Measurements from ENCODE around the gene MYOZ2.

MYOZ2 gene

DNA sequence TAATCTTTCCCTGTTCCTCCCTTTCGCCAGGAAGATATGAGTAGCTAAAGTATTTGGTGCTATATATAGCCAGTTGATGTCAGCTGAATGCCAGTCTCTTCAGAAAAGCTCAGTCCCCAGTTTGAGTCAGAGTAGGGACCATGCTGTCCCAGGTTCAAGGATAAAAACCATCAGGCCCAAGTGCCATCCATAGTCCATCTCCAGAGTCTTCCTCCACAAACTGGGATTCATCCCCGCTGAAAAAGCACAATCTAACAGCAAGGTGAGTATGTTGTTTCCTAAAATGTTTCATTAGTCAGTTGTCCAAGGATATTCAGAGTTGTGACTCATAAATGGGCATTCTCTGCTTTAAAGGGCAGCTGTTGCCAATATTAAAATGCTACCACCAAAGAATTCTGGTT is at the start of gene MYOZ2:
MYOZ2 (plus strand) TSS at position 112 of the 401 bp plus-strand sequence. CDS start 694 bp downstream, outside the sequence.
- no peak for DNase-seq

DNA sequence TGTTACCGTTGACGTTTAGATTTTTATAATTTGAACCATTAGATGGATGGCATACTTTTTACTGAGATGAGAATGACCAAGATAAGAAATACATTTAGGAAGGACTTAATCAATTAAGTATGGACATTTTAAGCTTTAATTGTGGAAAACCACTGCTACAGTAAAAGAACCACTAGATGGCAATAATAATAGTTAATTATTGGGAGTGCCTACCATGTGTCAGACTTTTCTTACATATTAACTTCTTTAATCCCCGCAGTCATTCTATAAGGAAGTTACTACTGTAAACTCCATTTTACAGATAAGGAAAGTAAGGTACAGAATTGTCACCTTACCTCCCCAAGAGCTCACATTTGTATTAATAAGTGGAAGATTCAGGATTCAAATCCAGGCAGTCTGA is 48.5 kb upstream of the MYOZ2 start:
- no peak for DNase-seq

DNA sequence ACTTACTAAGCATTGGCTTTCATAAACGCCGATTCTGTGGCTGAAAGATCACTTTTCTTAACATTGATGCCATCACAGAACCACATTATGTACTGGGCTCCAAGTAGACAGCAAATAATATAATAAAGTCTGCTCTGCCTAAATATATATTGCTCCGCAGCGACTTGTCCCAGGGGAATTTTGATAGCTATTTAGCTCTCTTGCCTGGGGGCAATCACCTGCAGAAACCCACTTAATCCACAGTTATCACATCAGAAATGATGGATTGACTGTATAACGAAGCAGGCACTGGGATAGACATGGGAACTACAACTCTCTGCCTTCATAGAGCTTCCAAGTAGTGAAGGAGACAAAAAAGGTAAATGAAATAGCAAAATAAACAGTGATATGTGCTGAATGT is 48.0 kb upstream of the MYOZ2 start:
- no peak for DNase-seq

DNA sequence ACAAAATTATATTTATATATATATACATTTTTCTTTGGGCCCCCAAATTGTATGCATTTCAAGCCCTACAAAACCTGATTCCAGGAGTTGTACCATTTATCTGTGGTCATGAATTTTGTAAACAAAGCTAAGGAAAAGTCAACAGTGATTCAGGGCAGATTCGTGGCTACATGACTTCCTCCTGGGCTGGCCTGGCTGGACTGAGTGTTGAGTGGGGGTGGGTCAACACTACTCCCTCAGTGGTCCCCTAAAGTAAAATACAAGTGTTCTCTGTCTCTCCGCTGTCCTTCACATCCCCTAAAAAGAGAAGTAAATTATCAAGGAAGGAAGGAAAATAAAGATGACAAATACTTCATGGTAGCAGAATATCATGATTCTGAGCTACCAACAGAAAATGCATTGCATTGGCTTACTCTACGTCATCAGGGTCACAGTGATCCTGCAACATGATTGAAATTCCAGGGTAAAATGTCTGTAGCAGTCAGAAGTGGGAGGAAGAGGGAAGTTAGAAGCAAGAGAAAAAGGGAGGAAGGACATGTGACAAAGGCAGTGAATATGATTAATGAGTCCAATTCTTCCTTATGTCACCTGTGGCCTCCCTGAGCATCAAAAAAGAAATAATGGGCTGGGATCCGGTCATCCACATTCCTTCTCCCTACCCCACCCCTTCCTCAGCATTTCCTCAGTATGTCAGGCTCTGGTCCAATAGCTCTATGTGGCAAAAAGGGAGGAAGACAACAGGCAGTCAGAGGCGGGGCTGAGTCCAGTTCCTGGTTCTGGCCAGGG is 42.4 kb upstream of the MYOZ2 start:
- DNase-seq = no peak

DNA sequence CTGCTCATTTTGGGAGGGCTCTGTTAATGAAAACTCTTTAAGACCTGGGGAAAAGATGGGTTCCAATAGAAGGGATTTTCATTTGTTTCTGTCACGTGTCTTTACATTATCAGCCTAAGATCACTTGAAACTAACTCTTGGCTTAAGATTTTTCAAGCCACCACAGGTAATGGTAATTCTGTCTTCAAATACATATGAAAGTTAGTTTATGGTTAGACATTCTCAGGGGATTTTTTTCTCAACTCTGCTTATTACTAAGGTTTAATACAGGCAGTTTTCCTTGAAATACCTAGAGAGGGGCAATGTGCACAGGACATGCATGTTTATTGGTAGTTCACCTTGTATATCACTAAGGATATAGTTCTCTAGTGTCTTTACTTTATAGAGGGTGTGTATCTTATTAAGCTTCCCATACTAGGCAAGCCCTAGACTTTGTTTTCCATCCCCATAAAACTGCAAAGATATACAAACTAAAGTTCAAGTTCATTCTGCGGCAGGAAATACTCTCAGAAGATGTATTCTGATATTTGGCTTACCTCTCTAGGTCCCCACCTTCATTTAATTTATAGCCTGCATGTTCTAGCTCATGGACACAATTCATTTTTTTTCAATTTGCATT is 38.2 kb upstream of the MYOZ2 start:
- DNase-seq = no peak

DNA sequence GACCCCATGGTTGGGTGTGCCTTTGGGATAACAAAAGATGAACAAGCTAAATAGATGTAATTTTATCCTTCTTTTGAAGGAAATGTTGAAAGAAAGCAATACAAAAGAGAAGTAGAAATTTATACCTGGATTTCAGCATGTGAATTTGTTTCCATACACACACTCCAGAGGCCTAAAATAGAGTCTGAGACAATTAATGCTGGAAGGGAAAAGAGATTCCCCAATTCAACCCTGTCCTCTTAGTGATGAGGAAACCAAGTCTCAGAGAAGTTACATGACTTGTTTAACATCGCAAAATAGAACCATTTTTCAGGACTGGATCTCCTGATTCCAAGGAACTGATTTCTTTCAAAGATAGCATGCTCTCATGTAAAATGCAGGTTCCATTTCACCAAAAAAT is 37.3 kb upstream of the MYOZ2 start:
- no peak for DNase-seq

DNA sequence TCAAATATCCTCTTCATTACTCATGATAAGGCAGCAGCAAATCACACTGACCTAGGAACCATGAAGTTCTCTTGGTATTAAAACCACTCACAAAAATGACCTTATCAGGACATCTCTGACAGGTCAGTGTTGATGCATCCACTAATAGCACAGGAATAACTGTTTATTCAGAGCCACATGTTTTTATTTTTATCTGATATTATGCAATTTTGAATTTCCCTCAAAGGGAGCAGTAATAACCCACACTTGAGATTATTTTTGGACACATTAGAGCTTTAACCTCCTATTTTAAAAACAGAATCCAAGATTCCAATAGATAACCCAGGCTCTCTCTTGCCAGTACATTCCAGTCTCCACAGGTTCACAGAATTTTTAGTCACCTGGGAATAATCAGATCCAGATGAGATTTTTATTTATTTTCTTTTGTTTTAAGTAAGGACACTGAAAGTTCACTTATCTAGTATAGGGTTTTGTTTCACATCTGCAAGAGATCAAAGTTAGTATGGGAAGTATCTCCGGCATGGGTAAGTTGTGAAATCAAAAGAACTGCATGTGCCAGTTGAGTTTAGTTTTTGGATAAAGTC is 36.3 kb upstream of the MYOZ2 start:
- DNase-seq = no peak

DNA sequence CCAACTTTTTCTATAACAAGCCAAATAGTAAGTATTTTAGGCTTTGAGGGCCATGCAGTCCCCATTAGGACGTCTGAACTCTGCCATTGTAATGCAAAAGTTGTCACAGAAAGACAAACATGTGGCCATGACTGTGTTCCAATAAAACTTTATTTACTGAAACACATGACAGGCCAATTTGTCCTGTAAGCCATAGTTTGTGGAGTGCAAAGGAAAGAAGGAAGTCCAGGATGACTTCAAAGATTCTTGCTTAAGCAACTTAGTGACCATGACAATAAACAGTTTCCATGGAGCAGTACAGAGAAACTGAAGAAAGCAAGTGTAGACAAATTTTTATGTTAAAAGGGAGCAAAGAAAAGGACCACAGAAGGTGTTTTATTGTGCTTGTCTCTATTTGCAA is 35.0 kb upstream of the MYOZ2 start:
- DNase-seq = no peak

DNA sequence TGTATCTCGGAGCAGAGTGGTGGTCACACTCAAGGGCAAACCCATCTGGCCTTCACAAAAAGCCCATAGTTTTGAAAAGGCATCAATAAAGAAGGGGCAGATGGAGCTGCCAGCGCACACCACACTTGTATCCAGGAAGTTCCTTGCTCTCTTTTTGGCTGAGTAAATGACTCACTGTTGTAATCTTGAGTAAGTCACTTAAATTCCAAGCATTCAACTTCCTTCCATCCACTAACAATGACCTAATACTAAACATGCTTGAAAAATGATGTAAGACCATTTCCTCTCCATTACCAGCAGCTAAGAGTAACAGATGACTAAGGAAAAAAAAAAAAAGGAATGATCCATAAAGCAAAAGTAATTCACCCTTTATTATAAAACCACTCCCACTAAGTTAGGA is 32.4 kb upstream of the MYOZ2 start:
- no peak for DNase-seq

DNA sequence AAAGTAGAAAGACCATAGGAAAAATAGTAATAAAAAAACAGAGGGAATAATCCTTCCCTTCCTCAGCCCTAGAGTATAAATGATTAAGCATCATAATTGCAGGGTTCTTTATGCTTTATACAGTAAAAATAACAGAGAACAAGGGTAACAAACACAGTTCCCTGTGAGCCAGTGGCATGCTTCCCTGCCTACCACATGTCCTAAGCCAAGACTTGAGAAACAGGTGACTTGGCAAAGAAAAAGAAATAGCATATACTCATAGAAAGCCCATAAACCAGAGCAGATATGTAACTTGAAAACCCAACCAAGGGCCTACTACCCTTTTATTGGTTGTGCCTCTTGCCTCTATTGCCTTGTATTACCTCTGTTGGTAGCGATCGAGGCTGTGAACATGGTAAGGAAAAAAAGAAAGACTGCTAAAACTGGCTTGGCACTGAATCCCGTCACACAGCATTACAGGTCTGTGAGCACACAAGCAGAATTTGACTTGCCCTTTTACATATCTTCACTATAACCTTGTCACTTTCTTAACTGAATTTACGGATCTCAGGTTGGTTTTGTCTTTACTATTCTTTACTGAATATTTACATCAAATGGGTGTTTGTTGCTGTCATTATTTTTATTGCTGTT is 30.9 kb upstream of the MYOZ2 start:
- no peak for DNase-seq

DNA sequence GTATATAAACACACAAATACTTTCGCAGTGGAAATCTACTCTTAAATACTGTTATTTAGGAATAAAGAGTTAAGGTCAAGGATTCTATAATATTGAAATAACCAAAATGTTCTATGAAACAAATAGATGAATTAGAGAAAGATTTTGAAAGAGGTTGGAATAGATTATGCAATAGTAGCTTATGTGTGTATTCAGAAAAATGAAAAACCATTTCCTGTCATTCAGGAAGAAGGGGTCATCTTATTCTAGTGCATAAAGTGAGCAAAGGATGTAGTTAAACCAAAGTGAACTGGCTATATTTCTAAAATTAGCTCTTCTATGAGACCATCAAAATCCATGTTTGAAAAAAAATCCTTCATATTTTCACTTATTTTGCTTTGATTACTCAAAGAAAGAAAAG is 30.0 kb upstream of the MYOZ2 start:
- no peak for DNase-seq

DNA sequence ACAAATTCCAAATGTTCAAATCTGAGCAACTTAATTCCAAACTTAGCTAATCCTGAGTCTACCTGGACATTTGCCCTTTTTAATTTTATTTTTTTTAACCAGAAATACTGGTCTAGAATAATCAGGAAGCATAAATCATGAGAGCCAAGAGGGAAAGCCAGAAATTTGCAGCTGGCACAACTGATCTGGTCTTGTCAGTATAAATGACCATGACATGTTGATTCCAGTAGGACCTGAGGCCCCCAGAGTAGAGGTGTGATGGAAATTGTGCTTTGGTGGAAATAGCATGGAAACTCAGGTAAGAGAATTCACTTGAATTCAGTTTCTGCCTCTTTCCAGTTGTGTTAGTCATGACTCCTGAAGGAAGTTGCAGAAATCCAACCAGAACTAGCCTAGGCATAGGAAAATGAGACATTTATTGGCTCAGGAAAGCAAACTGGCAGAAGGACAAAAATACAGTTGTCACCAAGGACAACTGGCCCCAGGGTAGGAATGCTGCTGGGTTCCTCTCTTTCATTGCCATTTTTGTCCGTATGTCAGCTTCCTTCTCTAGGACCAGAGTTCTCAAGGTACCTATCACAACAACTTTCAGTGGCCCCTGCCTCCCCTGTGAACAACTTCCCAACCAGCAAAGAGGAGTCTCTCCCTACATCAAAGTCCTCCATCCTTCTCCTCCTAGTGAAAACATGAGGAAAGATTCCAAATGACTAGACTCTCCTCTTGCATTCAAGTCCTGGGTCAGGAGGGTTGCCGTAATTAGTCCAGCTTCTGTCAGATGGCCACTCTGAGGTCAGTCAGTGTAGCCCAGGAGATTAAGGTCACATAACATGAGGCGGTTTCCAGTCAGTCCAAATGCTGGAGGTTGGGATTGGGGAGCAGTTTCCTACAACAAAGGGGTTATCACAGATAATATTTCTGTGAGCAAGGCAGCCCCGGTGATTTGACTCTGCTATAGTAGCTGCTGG is 29.3 kb upstream of the MYOZ2 start:
- no peak for DNase-seq

DNA sequence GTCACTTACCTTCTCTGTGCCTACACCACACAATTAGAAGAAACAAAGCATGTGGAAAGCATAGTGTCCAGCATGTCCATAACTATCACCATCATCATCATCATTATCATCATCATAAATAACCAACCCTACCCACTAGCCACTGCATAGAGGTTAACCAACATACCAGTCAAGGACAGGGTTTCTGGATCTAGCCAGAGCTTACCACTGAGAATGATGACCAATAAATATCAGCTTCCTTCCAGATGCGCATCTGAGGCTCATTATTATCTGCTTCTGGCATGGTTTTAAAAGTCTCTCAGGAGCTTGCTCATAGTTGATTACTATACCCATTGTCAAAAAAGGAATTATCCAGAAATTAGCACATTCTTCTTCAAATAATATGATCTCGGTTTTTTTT is 25.5 kb upstream of the MYOZ2 start:
- no peak for DNase-seq

DNA sequence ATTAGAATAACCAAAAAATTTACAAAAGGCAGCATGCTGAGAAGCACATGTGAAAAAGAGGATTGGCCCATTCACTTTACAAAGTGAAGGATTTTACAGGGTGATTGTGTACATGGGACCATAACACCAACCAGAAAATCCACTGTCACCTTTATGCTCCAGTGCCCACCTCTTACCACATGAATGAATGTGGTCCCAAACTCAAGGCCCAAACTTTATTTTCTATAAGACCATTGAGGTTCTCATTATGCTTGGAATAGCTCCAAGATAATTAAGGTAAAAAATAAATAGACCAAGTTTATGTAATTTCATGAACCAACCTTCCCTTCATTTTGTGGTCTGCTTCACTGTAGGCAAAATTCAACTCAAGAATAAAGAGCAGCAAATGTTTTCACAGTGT is 24.3 kb upstream of the MYOZ2 start:
- no peak for DNase-seq

DNA sequence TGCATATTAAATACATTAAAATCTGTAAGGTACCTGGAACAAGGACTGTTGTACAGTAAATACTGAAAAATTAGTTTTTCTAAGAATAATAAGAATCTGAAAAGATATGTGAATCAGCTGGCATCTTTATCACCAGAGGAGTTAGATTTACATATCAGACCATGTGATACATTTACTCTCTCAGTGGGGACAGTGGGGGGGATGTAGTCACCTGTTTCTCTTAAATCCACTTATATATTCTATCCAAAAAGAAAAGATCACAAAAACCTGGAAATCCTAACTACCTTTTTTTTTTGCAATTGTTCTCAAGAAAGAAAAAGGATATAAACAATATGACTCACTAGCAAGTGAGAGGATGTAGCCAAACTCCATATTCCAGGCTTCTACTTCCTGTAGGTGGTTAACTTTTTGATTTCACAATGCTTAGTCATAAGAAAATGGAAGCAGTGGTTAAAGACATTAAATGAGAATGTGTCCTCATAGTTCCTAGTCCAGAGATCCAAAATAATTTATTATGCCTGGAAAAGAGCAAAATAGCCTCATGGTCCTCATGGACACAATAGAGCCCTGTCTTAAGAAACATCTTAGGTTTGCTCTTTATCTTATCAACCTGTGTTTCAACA is 22.5 kb upstream of the MYOZ2 start:
- DNase-seq = no peak

DNA sequence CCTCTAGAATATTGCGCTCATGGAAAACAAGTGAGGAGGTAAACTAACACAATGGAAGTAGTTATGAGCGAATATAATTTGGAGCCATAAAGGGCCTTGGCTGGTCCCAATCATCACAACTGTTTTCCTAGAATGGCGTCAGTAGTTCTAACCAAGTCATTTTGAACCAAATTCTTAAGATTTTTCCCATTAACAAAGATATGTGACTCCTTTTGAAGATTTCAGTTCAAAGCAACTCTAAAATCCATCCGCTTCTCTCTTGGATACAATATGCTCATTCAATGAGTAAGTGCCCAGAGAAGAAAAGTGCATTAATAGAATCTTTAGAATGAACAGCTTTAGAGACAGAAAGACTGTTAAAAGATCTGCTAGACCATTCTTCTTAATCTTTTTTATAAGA is 19.6 kb upstream of the MYOZ2 start:
- no peak for DNase-seq

DNA sequence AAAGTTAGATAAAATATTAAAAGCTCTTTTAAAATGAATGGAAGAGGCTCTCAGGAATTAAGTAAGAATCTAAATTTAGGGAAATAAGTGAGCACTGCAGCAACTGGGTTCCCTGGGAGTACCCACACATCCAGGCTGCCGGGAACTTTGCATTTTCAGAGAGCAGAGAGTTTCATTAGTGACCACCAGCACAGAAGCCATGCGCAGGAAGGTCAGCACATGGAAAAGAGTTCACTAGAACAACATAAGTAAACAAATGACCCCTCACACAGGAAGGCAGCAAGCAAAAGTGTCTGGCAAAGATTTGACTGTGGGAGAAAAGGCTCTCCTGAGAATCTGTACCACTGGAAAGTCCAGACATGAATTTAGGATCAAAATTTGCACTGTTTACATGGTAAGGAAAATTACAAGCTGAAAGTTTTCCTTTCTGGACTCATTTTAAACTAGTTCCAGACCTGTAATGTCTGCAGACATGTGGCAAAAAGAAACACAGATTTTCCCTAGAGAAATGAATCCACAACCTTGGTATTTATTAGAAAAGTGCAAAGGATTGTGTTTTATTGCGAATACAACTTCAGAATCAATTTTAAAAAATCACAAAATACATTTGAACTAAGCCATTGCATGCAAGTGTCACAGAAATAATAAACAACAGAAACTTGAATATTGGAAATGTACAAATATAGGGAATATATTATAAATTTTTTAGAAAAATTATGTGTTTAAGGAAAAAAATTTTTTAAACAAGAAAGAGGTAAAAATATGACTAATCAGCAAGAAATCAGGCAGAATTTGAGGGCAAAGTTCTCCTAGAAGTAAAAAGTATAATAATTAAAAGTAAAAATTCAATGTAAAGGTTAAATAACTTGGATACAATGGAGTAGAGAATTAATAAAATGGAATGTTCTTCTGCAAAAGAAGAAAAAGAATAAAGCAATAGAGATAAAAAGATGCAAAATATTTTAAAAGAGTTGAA is 18.4 kb upstream of the MYOZ2 start:
- no peak for DNase-seq

DNA sequence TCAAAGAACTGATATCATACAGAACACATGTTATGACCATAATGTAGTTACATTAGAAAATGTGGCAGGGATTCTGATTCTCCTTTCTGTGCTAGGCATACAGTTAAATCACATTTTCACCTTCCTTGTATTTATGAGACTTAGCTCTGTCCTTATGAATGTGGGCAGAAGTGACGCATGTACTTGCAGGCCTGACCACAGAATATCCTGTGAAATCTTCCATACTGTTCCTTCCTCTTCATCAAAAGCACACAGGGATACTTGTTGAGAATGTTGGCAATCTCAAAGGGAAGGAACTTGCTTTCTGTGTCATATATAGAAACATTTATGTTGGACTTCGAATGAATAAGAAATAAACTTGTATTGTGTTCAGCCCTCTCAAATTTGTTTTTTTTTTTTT is 17.2 kb upstream of the MYOZ2 start:
- DNase-seq = no peak

DNA sequence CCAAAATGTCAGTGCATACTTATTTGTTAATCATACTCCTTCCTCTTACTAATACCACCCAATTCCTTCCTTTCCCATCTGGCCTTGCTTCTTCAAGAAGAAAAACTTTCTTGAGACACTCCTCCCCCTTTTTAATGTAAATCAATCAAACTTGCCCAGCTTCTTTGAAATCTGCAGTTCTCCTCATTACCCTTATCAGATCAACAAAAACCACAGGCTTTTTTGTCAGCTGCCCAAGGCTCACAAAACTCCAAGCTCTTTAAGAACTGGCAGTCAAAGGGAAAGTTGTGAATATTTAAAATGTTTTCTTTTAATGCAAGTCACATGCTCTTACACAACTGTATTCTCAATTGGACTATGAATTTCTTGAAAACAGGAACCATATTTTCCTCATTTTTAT is 11.3 kb upstream of the MYOZ2 start:
- no peak for DNase-seq

DNA sequence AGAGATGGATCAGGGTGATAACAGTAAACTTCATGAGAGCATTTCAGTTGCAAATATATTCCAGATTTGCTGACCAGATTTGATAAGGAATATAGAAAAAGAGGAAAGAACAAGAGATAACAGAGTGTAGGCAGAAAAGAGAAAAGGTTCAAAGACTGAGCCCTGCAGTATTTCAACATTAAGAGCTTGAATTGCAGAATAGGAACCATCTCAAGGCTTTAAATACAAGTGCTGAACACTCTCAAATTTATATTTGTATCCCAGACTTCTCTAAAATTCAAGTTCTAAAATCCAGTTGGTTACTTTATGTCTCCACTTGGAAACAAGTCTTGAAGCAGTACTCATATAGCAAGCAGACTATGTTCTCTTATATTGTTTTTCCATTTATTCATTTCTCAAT is 9.7 kb upstream of the MYOZ2 start:
- DNase-seq = no peak

DNA sequence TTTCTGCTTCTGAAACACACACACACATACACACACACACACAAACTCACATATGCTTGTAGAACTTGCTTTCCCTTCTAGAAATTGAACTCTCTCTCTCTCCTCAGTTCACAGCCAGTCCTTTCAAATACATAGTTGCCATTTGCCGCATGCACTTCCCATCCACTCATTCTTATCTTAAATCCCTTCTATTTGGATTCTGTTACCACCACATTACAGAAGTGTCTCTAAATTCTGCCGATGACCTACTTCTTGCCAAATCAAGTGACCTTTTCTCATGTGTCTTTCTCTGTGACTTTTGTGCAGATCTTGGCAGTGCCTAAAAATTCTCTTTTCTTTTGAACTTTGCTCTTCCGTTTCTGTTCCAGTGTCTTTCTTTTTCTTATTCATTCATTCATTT is 7.5 kb upstream of the MYOZ2 start:
- no peak for DNase-seq
